HEK293 (cell line): ENCODE data around the gene MEGF6.

ENCODE experiments used
- CTCF ChIA-PET: fragments of 350-600 bp; formaldehyde crosslinking; extraction: SDS; loops from one replicate; lab custom pipeline; 2021; ENCODE audit warnings: antibody characterized with exemption; lab: Yijun Ruan, JAX
- POLR2A ChIA-PET: fragments of 300-600 bp; formaldehyde crosslinking; extraction: SDS; loops from one replicate; lab custom pipeline; 2020; ENCODE audit warnings: antibody characterized with exemption, inconsistent platforms; lab: Yijun Ruan, JAX
- H3K27ac ChIP-seq: fragments of 200-500 bp; sonication (Bioruptor generic); 2 replicates; pipeline ENCODE4 v1.5.1; 2014; ENCODE audit warnings: low read depth, low read length, control low read depth, inconsistent platforms; ENCODE audit errors: extremely low read depth
- H3K36me3 ChIP-seq, 2 experiments: fragments of 200-500 bp in 1 of 2; sonication (Bioruptor generic) in 1 of 2; 1 replicate in 1 of 2; 2 replicates in 1 of 2; pipeline ENCODE4 v1.5.1; 2014 to 2017; ENCODE audit warnings: inconsistent platforms in 2 of 2, low read length in 2 of 2; ENCODE audit not compliant: control insufficient read depth in 2 of 2, insufficient read depth in 1 of 2
- H3K4me1 ChIP-seq: fragments of 200-500 bp; sonication (Bioruptor generic); 2 replicates; pipeline ENCODE4 v1.5.1; 2014; ENCODE audit warnings: mild to moderate bottlenecking, low read length, inconsistent platforms; ENCODE audit not compliant: control insufficient read depth, insufficient read depth
- H3K4me3 ChIP-seq: 2 replicates; pipeline ENCODE4 v1.5.1; 2011; ENCODE audit warnings: low read depth, mild to moderate bottlenecking, control low read depth, low read length, moderate library complexity
- H3K9me3 ChIP-seq: fragments of 200-500 bp; sonication (Bioruptor generic); 2 replicates; pipeline ENCODE4 v1.5.1; 2014; ENCODE audit warnings: low read depth, low read length, inconsistent platforms; ENCODE audit not compliant: control insufficient read depth, insufficient read depth
- HOXD13 ChIP-seq: sonication (generic); formaldehyde crosslinking; IDR thresholded peaks from 2 replicates; pipeline ENCODE4 v1.8.0; 2022; ENCODE audit warnings: missing genetic modification reagents, borderline replicate concordance
- MEIS1 ChIP-seq: sonication (generic); formaldehyde crosslinking; IDR thresholded peaks from 2 replicates; pipeline ENCODE4 v1.8.1; 2022; ENCODE audit warnings: missing genetic modification reagents, mild to moderate bottlenecking, borderline replicate concordance
- PATZ1 ChIP-seq: fragments of 450-650 bp; formaldehyde crosslinking; IDR thresholded peaks from 2 replicates; pipeline ENCODE4 v1.5.1; 2016; ENCODE audit warnings: missing biosample characterization, missing genetic modification characterization
- SP2 ChIP-seq: fragments of 450-650 bp; formaldehyde crosslinking; IDR thresholded peaks from 2 replicates; pipeline ENCODE4 v1.5.1; 2016; ENCODE audit warnings: missing biosample characterization, missing genetic modification characterization
- TRIM28 ChIP-seq: IDR thresholded peaks from 2 replicates; pipeline ENCODE4 v1.6.1; 2011; ENCODE audit warnings: low read length, control low read depth, borderline replicate concordance
- WT1 ChIP-seq: fragments of 450-650 bp; formaldehyde crosslinking; IDR thresholded peaks from 2 replicates; pipeline ENCODE4 v1.5.1; 2016; ENCODE audit warnings: missing biosample characterization, missing genetic modification characterization
- ZBTB26 ChIP-seq: fragments of 450-650 bp; formaldehyde crosslinking; optimal IDR thresholded peaks from 2 replicates; pipeline ENCODE3; 2016; ENCODE audit warnings: missing biosample characterization, mild to moderate bottlenecking, missing genetic modification characterization
- ZBTB48 ChIP-seq: fragments of 450-650 bp; formaldehyde crosslinking; IDR thresholded peaks from 2 replicates; pipeline ENCODE4 v1.5.1; 2016; ENCODE audit warnings: missing biosample characterization, missing genetic modification characterization
- ZFP41 ChIP-seq: fragments of 450-650 bp; formaldehyde crosslinking; IDR thresholded peaks from 2 replicates; pipeline ENCODE4 v1.5.1; 2016; ENCODE audit warnings: missing biosample characterization, missing genetic modification characterization, borderline replicate concordance
- ZNF157 ChIP-seq: fragments of 450-650 bp; formaldehyde crosslinking; IDR thresholded peaks from 2 replicates; pipeline ENCODE4 v1.5.1; 2016; ENCODE audit warnings: missing biosample characterization, missing genetic modification characterization
- ZNF341 ChIP-seq: fragments of 450-650 bp; formaldehyde crosslinking; IDR thresholded peaks from 2 replicates; pipeline ENCODE4; 2016; ENCODE audit warnings: low read depth, missing biosample characterization, missing genetic modification characterization
- ZNF423 ChIP-seq: fragments of 450-650 bp; formaldehyde crosslinking; IDR thresholded peaks from 2 replicates; pipeline ENCODE4 v1.5.1; 2016; ENCODE audit warnings: missing biosample characterization, missing genetic modification characterization
- ZNF433 ChIP-seq: fragments of 450-650 bp; formaldehyde crosslinking; IDR thresholded peaks from 2 replicates; pipeline ENCODE4 v1.5.1; 2016; ENCODE audit warnings: missing biosample characterization, missing genetic modification characterization, low read depth
- ZNF48 ChIP-seq: fragments of 450-650 bp; formaldehyde crosslinking; IDR thresholded peaks from 2 replicates; pipeline ENCODE4 v1.5.1; 2016; ENCODE audit warnings: missing biosample characterization, missing genetic modification characterization
- ZNF510 ChIP-seq: fragments of 450-650 bp; formaldehyde crosslinking; IDR thresholded peaks from 2 replicates; pipeline ENCODE4 v1.5.1; 2018; ENCODE audit warnings: mild to moderate bottlenecking, missing genetic modification characterization, missing biosample characterization; ENCODE audit not compliant: insufficient replicate concordance
- ZNF548 ChIP-seq: fragments of 450-650 bp; formaldehyde crosslinking; IDR thresholded peaks from 2 replicates; pipeline ENCODE4 v1.5.1; 2016; ENCODE audit warnings: missing biosample characterization, missing genetic modification characterization
- ZNF560 ChIP-seq: fragments of 450-650 bp; formaldehyde crosslinking; IDR thresholded peaks from 2 replicates; pipeline ENCODE4 v1.5.1; 2017; ENCODE audit warnings: missing biosample characterization, missing genetic modification characterization, borderline replicate concordance
- ZNF561 ChIP-seq: fragments of 450-650 bp; IDR thresholded peaks from 2 replicates; pipeline ENCODE4 v1.5.1; 2018; ENCODE audit warnings: missing biosample characterization, missing genetic modification characterization, borderline replicate concordance
- ZNF629 ChIP-seq: fragments of 450-650 bp; formaldehyde crosslinking; IDR thresholded peaks from 2 replicates; pipeline ENCODE4 v1.5.1; 2017; ENCODE audit warnings: missing biosample characterization, missing genetic modification characterization
- ZNF654 ChIP-seq: fragments of 450-650 bp; formaldehyde crosslinking; IDR thresholded peaks from 2 replicates; pipeline ENCODE4 v1.5.1; 2016; ENCODE audit warnings: low read depth, missing biosample characterization, missing genetic modification characterization
- ZNF785 ChIP-seq: fragments of 450-650 bp; formaldehyde crosslinking; IDR thresholded peaks from 2 replicates; pipeline ENCODE4 v1.5.1; 2016; ENCODE audit warnings: missing biosample characterization, missing genetic modification characterization
- ZNF792 ChIP-seq: fragments of 450-650 bp; formaldehyde crosslinking; IDR thresholded peaks from 2 replicates; pipeline ENCODE4 v1.5.1; 2016; ENCODE audit warnings: missing biosample characterization, missing genetic modification characterization
- ZSCAN30 ChIP-seq: fragments of 450-650 bp; IDR thresholded peaks from 2 replicates; pipeline ENCODE4 v1.5.1; 2018; ENCODE audit warnings: missing biosample characterization, mild to moderate bottlenecking, missing genetic modification characterization, moderate library complexity
- TF ChIP-seq, protein P1 (sequence below): fragments of 450-650 bp; formaldehyde crosslinking; IDR thresholded peaks from 2 replicates; pipeline ENCODE4 v1.5.1; 2016; ENCODE audit warnings: missing biosample characterization, missing genetic modification characterization

Gene MEGF6

DNA sequence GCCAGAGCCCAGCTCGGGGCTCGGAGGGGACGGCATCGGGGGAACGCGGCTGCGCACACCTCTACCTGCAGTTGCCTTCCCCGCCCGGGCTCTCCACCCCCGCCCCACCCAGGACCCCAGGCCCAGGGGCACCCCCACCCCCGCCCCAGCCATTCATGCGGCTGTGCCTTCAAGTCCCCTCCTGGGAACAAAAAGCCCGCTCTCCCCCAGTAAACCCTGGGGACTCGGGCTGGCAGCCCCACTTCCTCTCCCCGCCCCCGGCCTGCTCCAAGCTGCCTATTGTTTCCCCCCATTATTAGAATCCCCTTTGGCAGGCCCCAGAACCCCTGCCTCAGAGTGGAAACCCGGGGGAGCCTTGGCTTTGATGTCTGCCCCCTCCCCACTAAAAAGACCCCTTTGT lies 18.0 kb downstream of the MEGF6 start:
- Histone ChIP-seq H3K27ac (no peak overlapping the region), H3K9me3 (no peaks in the 10 kb centered on the region), H3K36me3 (no peaks in the 10 kb centered on the region)
- POLR2A ChIA-PET: no interaction called here
- TF ChIP-seq ZNF629 (tag by site-specific recombination) (no peak), ZNF560 (tag by site-specific recombination) (no peak), ZNF433 (tag by site-specific recombination) (no peak), ZNF561 (no peak), ZFP41 (tag by site-specific recombination) (no peak), ZNF654 (tag by site-specific recombination) (no peak), ZNF157 (tag by site-specific recombination) (no peak), ZNF48 (no peak)
- TF ChIP-seq, all 188 proteins: peak for 0
- no peak overlapping the region for H3K4me3 ChIP-seq
- CTCF ChIA-PET: interaction anchor here (0.6 to 0.8 kb wide), 3 partner anchors 18 to 1013 kb away, joined by 3 to 6 read pairs (median 4); partner anchors contain the start of gene MEGF6
- H3K4me1 ChIP-seq: no peaks in the 10 kb centered on the region

- TF ChIP-seq ZSCAN30 (tag by site-specific recombination): no peak
- TF ChIP-seq WT1 (tag by site-specific recombination): no peak
- no peak for TF ChIP-seq MEIS1 (CRISPR knock-in tag)
- TF ChIP-seq ZBTB26 (tag by site-specific recombination): no peak
- TF ChIP-seq, protein P1, sequence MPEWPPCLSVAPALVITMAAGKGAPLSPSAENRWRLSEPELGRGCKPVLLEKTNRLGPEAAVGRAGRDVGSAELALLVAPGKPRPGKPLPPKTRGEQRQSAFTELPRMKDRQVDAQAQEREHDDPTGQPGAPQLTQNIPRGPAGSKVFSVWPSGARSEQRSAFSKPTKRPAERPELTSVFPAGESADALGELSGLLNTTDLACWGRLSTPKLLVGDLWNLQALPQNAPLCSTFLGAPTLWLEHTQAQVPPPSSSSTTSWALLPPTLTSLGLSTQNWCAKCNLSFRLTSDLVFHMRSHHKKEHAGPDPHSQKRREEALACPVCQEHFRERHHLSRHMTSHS (tag by site-specific recombination): no peak
- no peak for TF ChIP-seq ZNF785 (tag by site-specific recombination)
- TF ChIP-seq SP2 (tag by site-specific recombination): no peak
- TF ChIP-seq ZNF341: no peak
- TF ChIP-seq ZNF548 (tag by site-specific recombination): no peak
- TF ChIP-seq ZNF423 (tag by site-specific recombination): no peak
- TF ChIP-seq ZBTB48 (tag by site-specific recombination): no peak
- no peak for TF ChIP-seq PATZ1 (tag by site-specific recombination)
- no peak for TF ChIP-seq ZNF792 (tag by site-specific recombination)
- no peak for TF ChIP-seq ZNF510 (tag by site-specific recombination)
- no peak for TF ChIP-seq TRIM28
- TF ChIP-seq HOXD13 (CRISPR knock-in tag): no peak
- TF ChIP-seq, all 188 proteins: peak for 0
- Histone ChIP-seq H3K4me1 (no peaks in the 10 kb centered on the region), H3K4me3 (no peak overlapping the region), H3K27ac (no peak overlapping the region), H3K9me3 (no peaks in the 10 kb centered on the region), H3K36me3 (no peaks in the 10 kb centered on the region)
- POLR2A ChIA-PET: no interaction called here
- CTCF ChIA-PET: interaction anchor here (0.7 to 1.8 kb wide), 10 partner anchors 9 to 138 kb away, joined by 3 to 17 read pairs (median 4); no protein-coding TSS in a partner anchor
Measured at GRCh38 chr1:3590951-3591865, 20.1 kb downstream of the MEGF6 start.
